ENCODE data around the gene SMLR1. TPM values are rescaled to one million over a fixed set of nuclear protein-coding genes. Genes with fewer than 3 reads are reported as not detected.
"Not testable (repeated sequence)": the region's sequence is repeated elsewhere in the genome, so short reads cannot be mapped to it uniquely, and the experiment has no call there.

Gene SMLR1
- total RNA-seq, 2 donors from 2014 or later: not detected

- H3K36me3 Mint-ChIP-seq (ENCODE audit: low read depth); H3K27me3 Mint-ChIP-seq; DNase-seq; H3K27ac Mint-ChIP-seq; H3K4me1 Mint-ChIP-seq; ATAC-seq; H3K4me3 Mint-ChIP-seq; H3K9me3 ChIP-seq (ENCODE audit: control insufficient read depth, low read length, poor library complexity, severe bottlenecking): not testable (repeated sequence)
Measured at GRCh38 chr6:130801368-130801767, 25.8 kb upstream of the SMLR1 start.

GRCh38 chr6:130810307-130811030 is 16.7 kb upstream of the SMLR1 start:
- no peaks in the 10 kb centered on the region for H3K9me3 ChIP-seq (ENCODE audit: control insufficient read depth, low read length, poor library complexity, severe bottlenecking)
- ATAC-seq (no peak), DNase-seq (no peak)
- H3K4me1 Mint-ChIP-seq: peaks cover 5% of the 10 kb centered on the region
- no peaks in the 10 kb centered on the region for H3K36me3 Mint-ChIP-seq (ENCODE audit: low read depth)
- no peak overlapping the region for H3K27ac Mint-ChIP-seq
- H3K4me3 Mint-ChIP-seq: no peak overlapping the region
- no peaks in the 10 kb centered on the region for H3K27me3 Mint-ChIP-seq

GRCh38 chr6:130811932-130812331 is 15.3 kb upstream of the SMLR1 start:
- Mint-ChIP-seq H3K4me3 (no peak overlapping the region), H3K4me1 (peaks cover 5% of the 10 kb centered on the region), H3K27me3 (no peaks in the 10 kb centered on the region), H3K36me3 (ENCODE audit: low read depth) (no peaks in the 10 kb centered on the region), H3K27ac (no peak overlapping the region)
- DNase-seq: no peak
- no peaks in the 10 kb centered on the region for H3K9me3 ChIP-seq (ENCODE audit: control insufficient read depth, low read length, poor library complexity, severe bottlenecking)
- no peak for ATAC-seq

GRCh38 chr6:130814506-130814905 is 12.7 kb upstream of the SMLR1 start:
- peaks cover 4% of the 10 kb centered on the region for H3K36me3 Mint-ChIP-seq (ENCODE audit: low read depth)
- no peak overlapping the region for H3K4me3 Mint-ChIP-seq
- H3K27me3 Mint-ChIP-seq: no peaks in the 10 kb centered on the region
- H3K4me1 Mint-ChIP-seq: no peaks in the 10 kb centered on the region
- no peaks in the 10 kb centered on the region for H3K9me3 ChIP-seq (ENCODE audit: control insufficient read depth, low read length, poor library complexity, severe bottlenecking)
- no peak overlapping the region for H3K27ac Mint-ChIP-seq
- ATAC-seq (no peak), DNase-seq (no peak)

GRCh38 chr6:130815200-130816071 is 11.8 kb upstream of the SMLR1 start:
- no peaks in the 10 kb centered on the region for H3K9me3 ChIP-seq (ENCODE audit: control insufficient read depth, low read length, poor library complexity, severe bottlenecking)
- Mint-ChIP-seq H3K4me3 (no peak overlapping the region), H3K27ac (no peak overlapping the region), H3K4me1 (no peaks in the 10 kb centered on the region), H3K27me3 (no peaks in the 10 kb centered on the region), H3K36me3 (ENCODE audit: low read depth) (peaks cover 4% of the 10 kb centered on the region)
- ATAC-seq (no peak), DNase-seq (no peak)

GRCh38 chr6:130822736-130823135 is 4.5 kb upstream of the SMLR1 start:
- Mint-ChIP-seq H3K4me1 (peaks cover 2% of the 10 kb centered on the region), H3K27me3 (no peaks in the 10 kb centered on the region), H3K4me3 (no peak overlapping the region), H3K36me3 (ENCODE audit: low read depth) (peaks cover under 1% of the 10 kb centered on the region), H3K27ac (no peak overlapping the region)
- DNase-seq (no peak), ATAC-seq (no peak)
- no peaks in the 10 kb centered on the region for H3K9me3 ChIP-seq (ENCODE audit: control insufficient read depth, low read length, poor library complexity, severe bottlenecking)

GRCh38 chr6:130824978-130825694 is 2.1 kb upstream of the SMLR1 start:
- H3K36me3 Mint-ChIP-seq (ENCODE audit: low read depth): no peaks in the 10 kb centered on the region
- no peaks in the 10 kb centered on the region for H3K9me3 ChIP-seq (ENCODE audit: control insufficient read depth, low read length, poor library complexity, severe bottlenecking)
- ATAC-seq (no peak), DNase-seq (no peak)
- peaks cover 2% of the 10 kb centered on the region for H3K4me1 Mint-ChIP-seq
- no peak overlapping the region for H3K27ac Mint-ChIP-seq
- H3K4me3 Mint-ChIP-seq: no peak overlapping the region
- no peaks in the 10 kb centered on the region for H3K27me3 Mint-ChIP-seq

- Mint-ChIP-seq H3K27me3 (peaks cover under 1% of the 10 kb centered on the region), H3K27ac (no peak overlapping the region), H3K4me3 (no peak overlapping the region), H3K4me1 (peaks cover 2% of the 10 kb centered on the region), H3K36me3 (ENCODE audit: low read depth) (no peaks in the 10 kb centered on the region)
- H3K9me3 ChIP-seq (ENCODE audit: control insufficient read depth, low read length, poor library complexity, severe bottlenecking): no peaks in the 10 kb centered on the region
- no peak for DNase-seq
- no peak for ATAC-seq
Measured at GRCh38 chr6:130825772-130826441, 1.3 kb upstream of the SMLR1 start.

GRCh38 chr6:130826442-130827246 is 562 bp upstream of the SMLR1 start:
- Mint-ChIP-seq H3K4me1 (peaks cover 2% of the 10 kb centered on the region), H3K4me3 (no peak overlapping the region), H3K27me3 (peaks cover 7% of the 10 kb centered on the region), H3K27ac (no peak overlapping the region), H3K36me3 (ENCODE audit: low read depth) (no peaks in the 10 kb centered on the region)
- H3K9me3 ChIP-seq (ENCODE audit: control insufficient read depth, low read length, poor library complexity, severe bottlenecking): no peaks in the 10 kb centered on the region
- DNase-seq (no peak), ATAC-seq (no peak)

- H3K9me3 ChIP-seq (ENCODE audit: control insufficient read depth, low read length, poor library complexity, severe bottlenecking): no peaks in the 10 kb centered on the region
- Mint-ChIP-seq H3K36me3 (ENCODE audit: low read depth) (no peaks in the 10 kb centered on the region), H3K27ac (no peak overlapping the region), H3K4me3 (no peak overlapping the region), H3K27me3 (peaks cover 7% of the 10 kb centered on the region), H3K4me1 (peaks cover 2% of the 10 kb centered on the region)
- DNase-seq (no peak), ATAC-seq (no peak)
Measured at GRCh38 chr6:130829333-130829910, 2.2 kb downstream of the SMLR1 start.

- DNase-seq: no peak
- ATAC-seq: no peak
- H3K27ac Mint-ChIP-seq: no peak overlapping the region
- no peaks in the 10 kb centered on the region for H3K4me1 Mint-ChIP-seq
- no peaks in the 10 kb centered on the region for H3K36me3 Mint-ChIP-seq (ENCODE audit: low read depth)
- no peaks in the 10 kb centered on the region for H3K9me3 ChIP-seq (ENCODE audit: control insufficient read depth, low read length, poor library complexity, severe bottlenecking)
- H3K27me3 Mint-ChIP-seq: peaks cover 7% of the 10 kb centered on the region
- no peak overlapping the region for H3K4me3 Mint-ChIP-seq
Measured at GRCh38 chr6:130831607-130832006, 4.4 kb downstream of the SMLR1 start.

GRCh38 chr6:130833569-130833968 is 6.4 kb downstream of the SMLR1 start:
- no peak for ATAC-seq
- H3K27ac Mint-ChIP-seq: no peak overlapping the region
- H3K4me1 Mint-ChIP-seq: no peaks in the 10 kb centered on the region
- no peak overlapping the region for H3K4me3 Mint-ChIP-seq
- H3K36me3 Mint-ChIP-seq (ENCODE audit: low read depth): no peaks in the 10 kb centered on the region
- H3K9me3 ChIP-seq (ENCODE audit: control insufficient read depth, low read length, poor library complexity, severe bottlenecking): no peaks in the 10 kb centered on the region
- no peak for DNase-seq
- peaks cover 7% of the 10 kb centered on the region for H3K27me3 Mint-ChIP-seq
